IMR-90 (cell line): Measurements from ENCODE around the gene APOC1. TPM values are rescaled to one million over a fixed set of nuclear protein-coding genes. Genes with fewer than 3 reads are reported as not detected.

ENCODE experiments used
- ATAC-seq: fragments of 200-7000 bp; cut with Tn5 transposase; 2 replicates; pipeline ENCODE4 v1.9.1; 2020; ENCODE audit warnings: low read depth, mild to moderate bottlenecking, moderate library complexity
- BruUV-seq: library from RNA; stranded (reverse); fragments of 400-500 nt; replicated peaks from 2 replicates; lab custom pipeline; 2021; lab: Mats Ljungman, UMichigan
- CTCF ChIA-PET: fragments of 300-600 bp; formaldehyde crosslinking; extraction: SDS; loops from one replicate; lab custom pipeline; 2021; ENCODE audit warnings: antibody characterized with exemption; lab: Yijun Ruan, JAX
- POLR2A ChIA-PET: fragments of 300-600 bp; sonication (Branson Sonifier 250); formaldehyde crosslinking; loops from one replicate; lab custom pipeline; 2022; ENCODE audit warnings: antibody characterized with exemption; ENCODE audit not compliant: unreplicated experiment; lab: Charles Lee
- DNase-seq: peaks from one replicate; pipeline ENCODE4 v3.0.0; 2013
- H2AFZ ChIP-seq: replicated peaks from 2 replicates; pipeline ENCODE3; 2013; ENCODE audit warnings: low read length, mild to moderate bottlenecking; ENCODE audit not compliant: poor library complexity
- H2AK5ac ChIP-seq: 2 replicates; pipeline ENCODE4 v1.6.1; 2013; ENCODE audit warnings: low read depth, low read length, inconsistent platforms
- H2AK9ac ChIP-seq: replicated peaks from 2 replicates; pipeline ENCODE3; 2013; ENCODE audit warnings: mild to moderate bottlenecking, low read depth, low read length, moderate library complexity; ENCODE audit not compliant: poor library complexity
- H2BK120ac ChIP-seq: 2 replicates; pipeline ENCODE4 v1.6.1; 2013; ENCODE audit warnings: low read depth, low read length, inconsistent platforms
- H2BK15ac ChIP-seq: 3 replicates; pipeline ENCODE4 v1.6.1; 2013; ENCODE audit warnings: low read depth, low read length, inconsistent platforms
- H2BK20ac ChIP-seq: 2 replicates; pipeline ENCODE4 v1.6.1; 2013; ENCODE audit warnings: low read depth, mild to moderate bottlenecking, inconsistent platforms, low read length, moderate library complexity
- H2BK5ac ChIP-seq: 2 replicates; pipeline ENCODE4 v1.6.1; 2013; ENCODE audit warnings: mild to moderate bottlenecking, low read depth, low read length, inconsistent platforms; ENCODE audit not compliant: poor library complexity, severe bottlenecking
- H3K14ac ChIP-seq: replicated peaks from 2 replicates; pipeline ENCODE4 v1.6.1; 2013; ENCODE audit warnings: low read depth, low read length, inconsistent platforms
- H3K18ac ChIP-seq: 2 replicates; pipeline ENCODE4 v1.6.1; 2013; ENCODE audit warnings: low read depth, low read length, control low read depth
- H3K23ac ChIP-seq: 2 replicates; pipeline ENCODE4 v1.6.1; 2013; ENCODE audit warnings: low read depth, low read length, inconsistent platforms
- H3K27ac ChIP-seq: 2 replicates; pipeline ENCODE4 v1.5.1; 2013; ENCODE audit warnings: mild to moderate bottlenecking, control low read depth, low read length; ENCODE audit not compliant: insufficient read depth
- H3K27me3 ChIP-seq: 2 replicates; pipeline ENCODE4 v1.6.1; 2013; ENCODE audit warnings: low read length; ENCODE audit not compliant: control insufficient read depth, insufficient read depth
- H3K36me3 ChIP-seq: 2 replicates; pipeline ENCODE4 v1.6.1; 2013; ENCODE audit warnings: low read length, mixed read lengths; ENCODE audit not compliant: control insufficient read depth, insufficient read depth
- H3K4ac ChIP-seq: 2 replicates; pipeline ENCODE4 v1.6.1; 2013; ENCODE audit warnings: low read depth, low read length, inconsistent platforms
- H3K4me1 ChIP-seq: 2 replicates; pipeline ENCODE4 v1.6.1; 2013; ENCODE audit warnings: low read length, mixed read lengths; ENCODE audit not compliant: control insufficient read depth, insufficient read depth
- H3K4me2 ChIP-seq: 2 replicates; pipeline ENCODE4 v1.6.1; 2013; ENCODE audit warnings: low read depth, mild to moderate bottlenecking, control low read depth, low read length, moderate library complexity
- H3K4me3 ChIP-seq: 2 replicates; pipeline ENCODE4 v1.5.1; 2013; ENCODE audit warnings: low read depth, mild to moderate bottlenecking, control low read depth, low read length, moderate library complexity; ENCODE audit not compliant: insufficient read depth
- H3K56ac ChIP-seq: 2 replicates; pipeline ENCODE4 v1.6.1; 2013; ENCODE audit warnings: low read length, inconsistent platforms; ENCODE audit not compliant: insufficient read depth; ENCODE audit errors: extremely low read depth
- H3K79me1 ChIP-seq, 2 experiments: 2 replicates each; pipeline ENCODE4 v1.6.1; 2013; ENCODE audit warnings: low read length in 2 of 2, inconsistent platforms in 1 of 2, low read depth in 1 of 2
- H3K9ac ChIP-seq: 2 replicates; pipeline ENCODE4 v1.6.1; 2013; ENCODE audit warnings: low read depth, low read length, control low read depth
- H3K9me1 ChIP-seq: 2 replicates; pipeline ENCODE4 v1.6.1; 2013; ENCODE audit warnings: low read length, inconsistent platforms; ENCODE audit not compliant: insufficient read depth
- H3K9me3 ChIP-seq: 2 replicates; pipeline ENCODE4 v1.6.1; 2013; ENCODE audit warnings: low read length; ENCODE audit not compliant: control insufficient read depth, insufficient read depth
- H4K20me1 ChIP-seq: 2 replicates; pipeline ENCODE4 v1.6.1; 2013; ENCODE audit warnings: low read length, inconsistent platforms; ENCODE audit not compliant: insufficient read depth
- H4K5ac ChIP-seq: 2 replicates; pipeline ENCODE4 v1.6.1; 2013; ENCODE audit warnings: mild to moderate bottlenecking, low read depth, low read length, control low read depth
- H4K8ac ChIP-seq, 2 experiments: 2 replicates each; pipeline ENCODE4 v1.6.1; 2013; ENCODE audit warnings: low read depth in 2 of 2, low read length in 2 of 2, control low read depth in 1 of 2, inconsistent platforms in 1 of 2
- H4K91ac ChIP-seq: 2 replicates; pipeline ENCODE4 v1.6.1; 2013; ENCODE audit warnings: low read depth, low read length, inconsistent platforms; ENCODE audit not compliant: insufficient read depth
- BHLHE40 ChIP-seq: fragments of 150-350 bp; IDR thresholded peaks from 2 replicates; pipeline ENCODE4 v1.6.1; 2016; ENCODE audit warnings: mild to moderate bottlenecking, low read depth, low read length
- CEBPB ChIP-seq: IDR thresholded peaks from 2 replicates; pipeline ENCODE4 v1.6.1; 2012; ENCODE audit warnings: low read depth, low read length, improper control_type of control experiment
- CHD1 ChIP-seq: IDR thresholded peaks from 2 replicates; pipeline ENCODE4 v1.6.1; 2012; ENCODE audit warnings: low read depth, low read length, improper control_type of control experiment
- FOS ChIP-seq: fragments of 150-350 bp; IDR thresholded peaks from 2 replicates; pipeline ENCODE4 v1.6.1; 2016; ENCODE audit warnings: low read depth, low read length
- MAFK ChIP-seq: IDR thresholded peaks from 2 replicates; pipeline ENCODE4 v1.6.1; 2012; ENCODE audit warnings: low read depth, low read length, improper control_type of control experiment
- MAZ ChIP-seq: IDR thresholded peaks from 2 replicates; pipeline ENCODE4 v1.6.1; 2012; ENCODE audit warnings: low read depth, mild to moderate bottlenecking, low read length, improper control_type of control experiment, moderate library complexity, borderline replicate concordance
- MXI1 ChIP-seq: IDR thresholded peaks from 2 replicates; pipeline ENCODE4 v1.6.1; 2012; ENCODE audit warnings: low read depth, mild to moderate bottlenecking, low read length, moderate library complexity, borderline replicate concordance
- NFE2L2 ChIP-seq: fragments of 150-350 bp; IDR thresholded peaks from 2 replicates; pipeline ENCODE4 v1.6.1; 2016; ENCODE audit warnings: low read depth, mild to moderate bottlenecking, low read length
- POLR2A ChIP-seq: IDR thresholded peaks from 2 replicates; pipeline ENCODE4 v1.6.1; 2012; ENCODE audit warnings: mild to moderate bottlenecking, low read depth, low read length
- RAD21 ChIP-seq: IDR thresholded peaks from 2 replicates; pipeline ENCODE4 v1.6.1; 2012; ENCODE audit warnings: low read length, improper control_type of control experiment
- RCOR1 ChIP-seq: IDR thresholded peaks from 2 replicates; pipeline ENCODE4 v1.6.1; 2012; ENCODE audit warnings: mild to moderate bottlenecking, low read length, improper control_type of control experiment; ENCODE audit not compliant: insufficient replicate concordance
- RFX5 ChIP-seq: IDR thresholded peaks from 2 replicates; pipeline ENCODE4 v1.8.0; 2012; ENCODE audit warnings: low read depth, mild to moderate bottlenecking, low read length, moderate library complexity
- SMC3 ChIP-seq: fragments of 150-350 bp; IDR thresholded peaks from 2 replicates; pipeline ENCODE4 v1.6.1; 2016; ENCODE audit warnings: low read depth, mild to moderate bottlenecking, antibody characterized with exemption, low read length, moderate library complexity
- WGBS, 2 experiments: methylation state at CpG; one replicate each; pipeline versions ENCODE4 v1.1.5 to v1.1.7; 2013; ENCODE audit warnings: missing lambda C conversion rate in 2 of 2; ENCODE audit not compliant: insufficient read length in 1 of 2; ENCODE audit errors: extremely low coverage in 2 of 2; 5-methylcytosine and 5-hydroxymethylcytosine counted together
- dilution Hi-C: fragments of 300-500 bp; cut with HindIII; formaldehyde crosslinking; loops from one replicate; pipeline ENCODE4 v1.14.3; 2018; ENCODE audit warnings: low sequenced_read_pairs; ENCODE audit not compliant: unreplicated experiment
- in situ Hi-C: fragments of 300-500 bp; cut with MboI; formaldehyde crosslinking; loops from 3 replicates; pipeline ENCODE4 v1.14.3; 2019; ENCODE audit warnings: low sequenced_read_pairs, inconsistent platforms, mixed read lengths
- intact Hi-C: fragments of 100-400 bp; cut with micrococcal nuclease; formaldehyde crosslinking; loops from 2 replicates; pipeline ENCODE4 v1.10.0; 2022
- polyA plus RNA-seq, 3 experiments: library from polyadenylated mRNA; depleted of rRNA; stranded (reverse); fragments of >200 nt; gene quantifications; 2 replicates each; pipeline ENCODE4 v1.2.3, GENCODE V29; 2012; ENCODE audit warnings: low replicate concordance in 1 of 3
- total RNA-seq: library from RNA; depleted of rRNA; stranded (reverse); fragments of >200 nt; gene quantifications from 2 replicates; pipeline ENCODE4 v1.2.3, GENCODE V29; 2012
- TF ChIP-seq, protein P1 (sequence below): fragments of 150-350 bp; IDR thresholded peaks from 2 replicates; pipeline ENCODE4 v1.6.1; 2016; ENCODE audit warnings: low read depth, mild to moderate bottlenecking, low read length, moderate library complexity, borderline replicate concordance
- TF ChIP-seq, protein P2 (sequence below): conservative IDR thresholded peaks from 2 replicates; pipeline ENCODE4 v1.5.1; 2012; ENCODE audit warnings: mild to moderate bottlenecking, low read depth, low read length, improper control_type of control experiment

Gene APOC1
- total and polyA plus RNA-seq, 2 of the 4 experiments (the other 2 are of a cell fraction) = 1.1 TPM; not detected in 1

DNA sequence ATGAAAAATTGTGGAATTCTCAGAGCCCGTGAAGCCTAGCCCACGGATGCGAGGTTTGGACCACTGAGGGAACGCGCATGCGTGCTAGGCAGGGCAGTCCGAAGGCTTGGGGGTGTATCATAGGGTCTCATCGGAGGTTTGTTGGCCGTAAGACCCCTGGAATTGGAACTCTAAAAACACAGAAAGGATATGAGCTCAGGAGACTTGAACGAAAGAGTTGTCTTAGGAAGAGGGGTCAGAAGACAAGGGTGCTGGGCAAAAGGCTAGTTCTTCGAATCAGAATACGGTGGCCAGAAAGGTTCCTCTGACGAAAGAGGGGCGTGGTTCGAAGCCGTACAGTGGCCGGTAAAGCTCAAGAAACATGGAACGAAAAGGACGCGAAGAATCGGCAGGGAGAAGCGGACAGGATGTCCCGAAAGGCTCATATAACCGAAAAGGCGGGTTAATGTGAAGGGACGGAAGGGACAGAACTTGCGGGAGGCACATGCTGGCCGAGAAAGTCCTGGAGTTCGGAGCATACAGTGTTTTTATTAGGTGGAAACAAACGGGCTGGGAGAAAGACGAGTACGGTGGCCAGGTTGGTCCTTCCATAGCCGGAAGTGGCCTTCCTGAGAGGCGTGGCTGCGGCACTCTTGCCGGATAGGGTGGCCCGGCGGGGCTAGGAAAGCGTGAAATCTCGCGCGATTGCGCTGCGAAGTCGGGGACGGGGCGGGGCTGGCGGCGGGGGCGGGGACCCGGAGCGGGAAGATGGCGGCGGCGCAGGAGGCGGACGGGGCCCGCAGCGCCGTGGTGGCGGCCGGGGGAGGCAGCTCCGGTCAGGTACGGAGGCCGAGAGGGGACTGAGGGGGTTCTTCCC is 40.5 kb downstream of the APOC1 start, which contains the start of gene CLPTM1:
Gene CLPTM1 (plus strand): TSS at position 732 of the 856 bp plus-strand sequence. CDS start 16 bp downstream, at position 748.
- peak within 1 kb of the TSS; percentile 96 for H2AK9ac ChIP-seq
- H4K91ac ChIP-seq = peak within 1 kb of the TSS; percentile 99
- peak within 1 kb of the TSS; percentile 87 for H2AK5ac ChIP-seq
- peak within 1 kb of the TSS; percentile 98 for H3K18ac ChIP-seq
- peak within 1 kb of the TSS; percentile 84 for H3K4me3 ChIP-seq
- H4K8ac ChIP-seq = peak within 1 kb of the TSS; percentile 72 to 100
- H3K79me1 ChIP-seq = peaks cover 2 to 58% of the 10 kb centered on the region in 2 experiments; a peak in 3 of 4 replicates
- H3K14ac ChIP-seq = peak within 1 kb of the TSS; percentile 100
- peak within 1 kb of the TSS; percentile 74; the same call in 1 of the 2 replicates for H2BK20ac ChIP-seq
- ATAC-seq (peak; percentile 95), DNase-seq (peak; percentile 97)
- BruUV-seq = TSS peak; percentile 96
- peak within 1 kb of the TSS; percentile 97 for H2BK120ac ChIP-seq
- no peaks in the 10 kb centered on the region for H3K27me3 ChIP-seq
- WGBS, 2 experiments = 0% methylated on average over 44 of the region's 65 CpGs; no CpG with 5 or more reads in 1 of the 2 experiments
- H3K4me2 ChIP-seq = peak within 1 kb of the TSS; percentile 96
- H3K36me3 ChIP-seq = peaks cover 5% of the 10 kb centered on the region
- no peaks in the 10 kb centered on the region for H3K9me3 ChIP-seq
- H3K9ac ChIP-seq = peak within 1 kb of the TSS; percentile 99
- dilution Hi-C loops = no loop called here
- ChIA-PET POLR2A (no interaction called here), CTCF (interaction anchor here (1.2 kb wide), 1 partner anchor 50 kb away, joined by 3 read pairs; no protein-coding TSS in a partner anchor)
- in situ Hi-C loops = loop anchor here (5.0 to 10.0 kb wide), 2 partner anchors 43 to 270 kb away; partner anchors contain the start of gene APOC1
- H3K23ac ChIP-seq = peak within 1 kb of the TSS; percentile 100
- peak within 1 kb of the TSS; percentile 99 for H3K4ac ChIP-seq
- peak within 1 kb of the TSS; percentile 98 for H4K5ac ChIP-seq
- intact Hi-C loops = loop anchor here (10.0 kb wide), 1 partner anchor 380 kb away; no protein-coding TSS in a partner anchor
- H2AFZ ChIP-seq = peak within 1 kb of the TSS; percentile 100
- H3K56ac ChIP-seq = peak within 1 kb of the TSS; percentile 100
- H3K27ac ChIP-seq = peak within 1 kb of the TSS; percentile 95
- peaks cover 44% of the 10 kb centered on the region for H4K20me1 ChIP-seq
- peaks cover 11% of the 10 kb centered on the region; the same call in 1 of the 2 replicates for H3K9me1 ChIP-seq
- H2BK15ac ChIP-seq = peak within 1 kb of the TSS; percentile 98
- peak within 1 kb of the TSS; percentile 99 for H2BK5ac ChIP-seq
- H3K4me1 ChIP-seq = peaks cover 7% of the 10 kb centered on the region
- TF ChIP-seq RCOR1 (peak; percentile 28), RAD21 (no peak), CEBPB (peak; percentile 71), RFX5 (no peak), NFE2L2 (no peak), FOS (no peak), MAFK (no peak), POLR2A (peak; percentile 80), MXI1 (no peak; the same call in 1 of the 2 replicates), MAZ (peak; percentile 56), BHLHE40 (no peak), SMC3 (no peak), CHD1 (no peak)
- TF ChIP-seq, protein P1, sequence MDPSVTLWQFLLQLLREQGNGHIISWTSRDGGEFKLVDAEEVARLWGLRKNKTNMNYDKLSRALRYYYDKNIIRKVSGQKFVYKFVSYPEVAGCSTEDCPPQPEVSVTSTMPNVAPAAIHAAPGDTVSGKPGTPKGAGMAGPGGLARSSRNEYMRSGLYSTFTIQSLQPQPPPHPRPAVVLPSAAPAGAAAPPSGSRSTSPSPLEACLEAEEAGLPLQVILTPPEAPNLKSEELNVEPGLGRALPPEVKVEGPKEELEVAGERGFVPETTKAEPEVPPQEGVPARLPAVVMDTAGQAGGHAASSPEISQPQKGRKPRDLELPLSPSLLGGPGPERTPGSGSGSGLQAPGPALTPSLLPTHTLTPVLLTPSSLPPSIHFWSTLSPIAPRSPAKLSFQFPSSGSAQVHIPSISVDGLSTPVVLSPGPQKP = 0 out of 2 replicates have a peak, but pooled peaks have one; percentile 73
- TF ChIP-seq, protein P2, sequence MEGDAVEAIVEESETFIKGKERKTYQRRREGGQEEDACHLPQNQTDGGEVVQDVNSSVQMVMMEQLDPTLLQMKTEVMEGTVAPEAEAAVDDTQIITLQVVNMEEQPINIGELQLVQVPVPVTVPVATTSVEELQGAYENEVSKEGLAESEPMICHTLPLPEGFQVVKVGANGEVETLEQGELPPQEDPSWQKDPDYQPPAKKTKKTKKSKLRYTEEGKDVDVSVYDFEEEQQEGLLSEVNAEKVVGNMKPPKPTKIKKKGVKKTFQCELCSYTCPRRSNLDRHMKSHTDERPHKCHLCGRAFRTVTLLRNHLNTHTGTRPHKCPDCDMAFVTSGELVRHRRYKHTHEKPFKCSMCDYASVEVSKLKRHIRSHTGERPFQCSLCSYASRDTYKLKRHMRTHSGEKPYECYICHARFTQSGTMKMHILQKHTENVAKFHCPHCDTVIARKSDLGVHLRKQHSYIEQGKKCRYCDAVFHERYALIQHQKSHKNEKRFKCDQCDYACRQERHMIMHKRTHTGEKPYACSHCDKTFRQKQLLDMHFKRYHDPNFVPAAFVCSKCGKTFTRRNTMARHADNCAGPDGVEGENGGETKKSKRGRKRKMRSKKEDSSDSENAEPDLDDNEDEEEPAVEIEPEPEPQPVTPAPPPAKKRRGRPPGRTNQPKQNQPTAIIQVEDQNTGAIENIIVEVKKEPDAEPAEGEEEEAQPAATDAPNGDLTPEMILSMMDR = no peak
